Renal cortex interstitium (tissue), 15 donors: ENCODE results near the gene PLEKHB1. TPM values are rescaled to one million over a fixed set of nuclear protein-coding genes. Genes with fewer than 3 reads are reported as not detected.

Source experiments
- DNase-seq, 11 donors: peaks; one replicate each; pipeline ENCODE4 v3.0.0-alpha.2; 2013; ENCODE audit warnings: low read depth in 9 of 11, low spot score in 4 of 11; ENCODE audit errors: extremely low read depth in 1 of 11
- long read RNA-seq, 16 experiments: transcript quantifications; one replicate each; lab custom pipeline, GENCODE V29; 2026
- polyA plus RNA-seq, 3 donors: library from polyadenylated mRNA; unstranded; fragments of 120-200 nt; gene quantifications; one replicate each; pipeline ENCODE4 v1.2.1, GENCODE V29; 2013; ENCODE audit not compliant: insufficient read length in 3 of 3

The PLEKHB1 gene
- 10 to 100 TPM; 10.5 to 14.5 (median 12.2) TPM for polyA plus RNA-seq
- long read RNA-seq, donor 1, partial matches to known transcripts, result 0 of 3 reads
- long read RNA-seq, donor 1, other reads (novel, unspliced or antisense), result 0 of 3 reads
- long read RNA-seq, donor 2, partial matches to known transcripts, result 0 of 2 reads
- long read RNA-seq, donor 2, other reads (novel, unspliced or antisense), result 0 of 2 reads
- long read RNA-seq, donor 3, transcript PLEKHB1-201 (7 exons, 2,016 nt), result major isoform, 5 of 5 reads
- long read RNA-seq, donor 3, partial matches to known transcripts, result 0 of 5 reads
- long read RNA-seq, donor 3, other reads (novel, unspliced or antisense), result 0 of 5 reads
- long read RNA-seq, donor 4, partial matches to known transcripts, result 0 of 1 reads
- long read RNA-seq, donor 4, other reads (novel, unspliced or antisense), result 0 of 1 reads
- long read RNA-seq, donor 5, result 0 reads
- long read RNA-seq, donor 6, partial matches to known transcripts, result 0 of 35 reads
- long read RNA-seq, donor 6, other reads (novel, unspliced or antisense), result 31 of 35 reads
- long read RNA-seq, donor 7, partial matches to known transcripts, result 0 of 2 reads
- long read RNA-seq, donor 7, other reads (novel, unspliced or antisense), result 0 of 2 reads
- long read RNA-seq, donor 8, partial matches to known transcripts, result 0 of 4 reads
- long read RNA-seq, donor 8, other reads (novel, unspliced or antisense), result 0 of 4 reads
- long read RNA-seq, donor 9, result 0 reads
- long read RNA-seq, donor 10, partial matches to known transcripts, result 0 of 3 reads
- long read RNA-seq, donor 10, other reads (novel, unspliced or antisense), result 0 of 3 reads
- long read RNA-seq, donor 11, result 0 reads
- long read RNA-seq, donor 12, partial matches to known transcripts, result 0 of 1 reads
- long read RNA-seq, donor 12, other reads (novel, unspliced or antisense), result 0 of 1 reads
- long read RNA-seq, donor 13, result 0 reads
- long read RNA-seq, donor 14, partial matches to known transcripts, result 0 of 3 reads
- long read RNA-seq, donor 14, other reads (novel, unspliced or antisense), result 0 of 3 reads
- long read RNA-seq, donor 15, result 0 reads
- long read RNA-seq, donor 16, transcript PLEKHB1-201 (7 exons, 2,016 nt), result major isoform, 5 of 9 reads
- long read RNA-seq, donor 16, partial matches to known transcripts, result 0 of 9 reads
- long read RNA-seq, donor 16, other reads (novel, unspliced or antisense), result 0 of 9 reads

GRCh38 chr11:73645972-73646631 lies at the start of gene PLEKHB1:
Gene PLEKHB1 (plus strand): TSS chr11:73646581. CDS start chr11:73646609, 28 bp downstream.
- no peak for DNase-seq

GRCh38 chr11:73597336-73597955 lies 48.9 kb upstream of the PLEKHB1 start:
- peak in 2 of 11 donors; percentile 14 to 26 for DNase-seq

GRCh38 chr11:73597956-73598718 lies 48.2 kb upstream of the PLEKHB1 start, which contains the start of gene FAM168A:
Gene FAM168A (minus strand): TSS chr11:73598112. CDS start chr11:73468474, 129,638 bp downstream.
- DNase-seq, result peak; percentile 92 to 98 (median 94)

- no peak for DNase-seq
These were observed 47.5 kb upstream of the PLEKHB1 start for GRCh38 chr11:73598719-73599379.

- DNase-seq, result no peak
These were observed 33.7 kb upstream of the PLEKHB1 start for GRCh38 chr11:73612601-73613140.

- no peak for DNase-seq
These were observed 31.8 kb upstream of the PLEKHB1 start for GRCh38 chr11:73614591-73614990.

- no peak for DNase-seq
These were observed 23.3 kb upstream of the PLEKHB1 start for GRCh38 chr11:73622926-73623593.

- DNase-seq, result no peak
These were observed 22.7 kb upstream of the PLEKHB1 start for GRCh38 chr11:73623686-73624085.

- peak in 8 of 11 donors; percentile 35 to 70 (median 56) for DNase-seq
These were observed 20.6 kb upstream of the PLEKHB1 start for GRCh38 chr11:73625696-73626318.

GRCh38 chr11:73629907-73630306 lies 16.5 kb upstream of the PLEKHB1 start:
- DNase-seq, result no peak

- DNase-seq, result no peak
These were observed 13.4 kb upstream of the PLEKHB1 start for GRCh38 chr11:73632996-73633395.

- DNase-seq, result no peak
These were observed 12.4 kb upstream of the PLEKHB1 start for GRCh38 chr11:73633999-73634398.

- DNase-seq, result no peak
These were observed 10.7 kb upstream of the PLEKHB1 start for GRCh38 chr11:73635721-73636120.

GRCh38 chr11:73636249-73636648 lies 10.1 kb upstream of the PLEKHB1 start:
- no peak for DNase-seq

GRCh38 chr11:73637012-73637411 lies 9.4 kb upstream of the PLEKHB1 start:
- no peak for DNase-seq

- no peak for DNase-seq
These were observed 5.8 kb upstream of the PLEKHB1 start for GRCh38 chr11:73640592-73640991.
